ENCODE results near the gene KDM6A.
"Not testable (repeated sequence)": the region's sequence is repeated elsewhere in the genome, so short reads cannot be mapped to it uniquely, and the experiment has no call there.

Gene KDM6A

GRCh38 chrX:45133465-45133864 is 260.5 kb downstream of the KDM6A start:
- no peak for DNase-seq

DNA sequence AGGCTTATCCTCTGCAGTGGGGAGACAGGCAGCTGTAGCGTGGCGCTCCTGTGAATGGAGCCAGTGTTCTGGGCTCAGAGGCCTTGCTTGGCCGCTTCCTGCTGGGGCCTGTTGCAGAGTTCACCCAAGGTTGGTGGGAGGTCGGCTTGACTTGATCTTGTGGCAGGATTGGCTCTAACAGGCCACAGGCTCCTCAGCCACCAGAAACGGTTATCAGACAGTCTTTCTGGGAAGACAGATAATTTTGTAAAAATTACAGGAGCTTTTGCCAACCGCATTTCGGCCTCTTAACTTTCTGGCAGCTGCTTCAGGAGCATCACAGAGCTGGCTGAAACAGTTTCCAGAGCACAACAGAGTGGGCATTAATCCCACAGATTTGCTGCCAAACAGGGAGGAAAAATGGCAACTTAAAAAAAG is 261.3 kb downstream of the KDM6A start:
- no peak for DNase-seq

- no peak for DNase-seq
Observed at GRCh38 chrX:45134775-45135174, 261.8 kb downstream of the KDM6A start.

DNA sequence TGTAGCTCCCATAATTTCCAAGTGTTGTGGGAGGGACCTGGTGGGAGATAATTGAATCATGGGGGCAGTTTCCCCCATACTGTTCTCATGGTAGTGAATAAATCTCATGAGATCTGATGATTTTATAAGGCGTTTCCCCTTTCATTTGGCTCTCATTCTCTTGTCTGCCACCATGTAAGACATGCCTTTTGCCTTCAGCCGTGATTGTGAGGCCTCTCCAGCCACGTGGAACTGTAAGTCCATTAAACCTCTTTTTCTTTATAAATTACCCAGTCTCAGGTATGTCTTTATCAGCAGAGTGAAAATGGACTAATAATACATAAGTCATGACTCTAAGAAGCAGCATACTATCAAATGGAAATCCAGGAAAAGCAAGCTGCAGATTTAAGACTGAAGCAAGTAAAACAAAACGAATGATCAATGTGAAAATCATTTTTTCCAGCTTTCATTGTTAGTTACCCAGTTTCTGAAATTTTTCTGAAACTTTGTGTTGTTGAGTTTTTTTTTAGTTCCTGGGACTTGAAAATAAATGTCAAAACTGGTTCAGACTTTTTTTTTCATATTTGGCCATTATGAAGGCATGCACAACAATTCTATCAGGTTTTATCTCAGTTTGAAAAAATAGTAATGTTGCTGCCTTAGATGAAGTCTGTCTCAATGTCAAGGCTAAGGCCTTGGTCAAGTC is 262.5 kb downstream of the KDM6A start:
- not testable (repeated sequence) for DNase-seq

DNA sequence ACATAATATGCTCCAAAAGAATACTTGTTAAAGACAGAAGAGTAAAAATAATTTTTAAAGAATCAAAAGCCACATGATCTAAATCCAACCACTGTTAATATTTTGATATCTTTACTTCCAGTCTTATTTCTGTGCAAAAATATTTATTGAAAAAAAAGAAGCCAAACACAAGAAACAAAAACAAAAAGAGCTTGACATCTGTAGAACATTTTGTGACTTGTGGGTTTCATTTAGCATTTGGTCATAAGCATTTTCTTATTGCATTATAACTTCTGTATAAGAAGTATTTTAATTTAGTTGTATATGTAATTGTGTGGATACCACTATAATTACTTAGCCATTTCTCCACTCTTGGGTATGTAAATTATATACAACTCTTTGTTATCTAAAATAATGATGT is 264.5 kb downstream of the KDM6A start:
- no peak for DNase-seq

DNA sequence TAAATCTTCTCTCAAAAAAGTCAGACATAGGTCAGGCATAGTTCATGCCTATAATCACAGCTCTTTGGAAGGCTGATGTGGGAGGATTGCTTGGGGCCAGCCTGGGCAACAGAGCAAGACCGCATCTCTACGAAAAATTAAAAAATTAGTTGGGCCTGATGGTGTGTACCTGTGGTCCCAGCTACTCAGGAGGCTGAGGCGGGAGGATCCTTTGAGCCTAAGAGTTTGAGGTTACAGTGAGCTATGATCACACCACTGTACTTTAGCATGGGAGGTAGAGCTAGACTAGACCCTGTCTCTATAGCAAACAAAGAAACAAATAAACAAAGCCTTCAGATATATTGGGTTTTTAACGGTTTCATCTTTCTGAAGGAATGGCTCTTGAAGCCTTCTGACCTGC is 265.5 kb downstream of the KDM6A start:
- no peak for DNase-seq

- DNase-seq, result no peak
Observed at GRCh38 chrX:45140812-45141211, 267.8 kb downstream of the KDM6A start.

DNA sequence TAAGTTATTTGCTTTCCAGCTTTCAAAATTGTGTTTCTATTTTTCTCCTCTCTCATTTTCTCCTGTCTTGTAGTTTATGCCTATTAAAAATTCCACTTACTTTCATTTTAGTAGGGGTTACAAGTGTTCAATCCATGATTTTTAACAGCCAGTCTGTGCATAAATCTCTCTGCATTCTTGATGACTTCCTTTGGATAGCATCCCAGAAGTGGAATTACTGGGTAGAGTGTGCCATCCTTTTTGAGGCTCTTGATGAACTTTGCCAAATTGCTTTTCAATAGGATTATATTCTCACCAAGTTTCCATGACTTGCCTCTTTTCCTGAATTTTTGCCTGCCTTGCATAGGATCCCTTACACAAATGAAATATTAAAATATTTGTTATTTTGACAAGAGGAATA is 269.2 kb downstream of the KDM6A start:
- no peak for DNase-seq

GRCh38 chrX:45143455-45143854 is 270.5 kb downstream of the KDM6A start:
- DNase-seq, result no peak

GRCh38 chrX:45145492-45146215 is 272.7 kb downstream of the KDM6A start:
- no peak for DNase-seq

DNA sequence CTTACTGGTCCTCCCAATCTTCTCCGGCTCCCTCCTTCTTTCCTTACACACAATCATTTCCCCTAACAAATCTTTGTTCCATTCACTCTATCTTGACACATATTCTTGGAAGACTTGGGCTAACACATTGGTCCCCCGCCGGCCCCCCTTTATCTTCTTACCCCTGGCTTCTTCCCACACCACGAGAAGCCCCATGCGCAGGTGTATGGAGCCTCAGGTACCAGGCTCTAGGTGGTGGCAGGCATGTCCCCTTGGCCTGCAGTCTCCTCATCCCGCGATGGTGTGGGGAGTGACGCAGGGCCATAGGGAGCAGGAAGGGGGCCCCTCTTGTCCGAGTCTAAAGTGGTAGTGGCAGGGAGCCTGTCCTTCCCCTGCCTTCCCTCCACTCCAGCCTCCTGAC is 277.8 kb downstream of the KDM6A start:
- no peak for DNase-seq

DNA sequence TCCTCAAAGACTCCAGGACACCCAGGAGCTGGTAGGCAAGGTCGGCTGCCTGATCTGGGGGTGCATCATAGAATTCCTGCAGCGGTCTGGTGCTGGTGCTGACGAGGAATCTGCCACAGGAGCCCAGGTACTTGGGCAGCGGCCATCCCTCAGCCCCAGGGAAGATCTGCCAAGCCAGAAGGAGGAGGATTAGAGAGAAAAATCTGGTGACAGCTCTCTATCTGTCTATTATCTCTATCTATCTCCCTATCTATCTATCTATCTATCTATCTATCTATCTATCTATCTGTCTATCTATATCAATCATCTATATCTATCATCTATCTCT is 281.0 kb downstream of the KDM6A start:
- no peak for DNase-seq

GRCh38 chrX:45154462-45154861 is 281.5 kb downstream of the KDM6A start:
- DNase-seq, result no peak

DNA sequence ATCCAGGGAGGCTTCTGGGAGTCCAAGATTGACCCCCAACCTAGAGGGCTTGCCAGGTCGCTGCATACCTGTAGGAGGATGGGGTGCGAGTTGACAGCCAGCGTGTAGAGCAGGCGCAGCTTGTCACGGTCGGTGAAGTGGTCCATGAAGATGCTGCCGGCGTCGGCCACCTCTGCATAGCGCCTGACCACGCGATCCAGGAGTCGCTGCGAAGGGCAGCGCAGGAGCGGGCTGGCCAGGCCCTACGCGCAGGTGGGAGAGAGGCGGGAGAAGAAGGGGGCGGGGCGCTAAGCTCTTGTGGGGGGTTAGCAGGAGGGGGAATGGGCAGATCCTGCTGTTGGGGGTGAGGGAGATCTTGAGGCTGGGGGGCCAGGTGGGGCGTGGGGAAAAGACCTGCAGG is 284.7 kb downstream of the KDM6A start:
- no peak for DNase-seq

All from GDM1 (cell line).